GM12865 (cell line): ENCODE results near the gene SMIM8.

Experiments used
- DNase-seq: peaks from one replicate; pipeline ENCODE4 v3.0.0; 2010; ENCODE audit warnings: low read depth
- H3K4me3 ChIP-seq: 2 replicates; pipeline ENCODE4 v1.5.1; 2011; ENCODE audit warnings: mild to moderate bottlenecking, low read depth, low read length, control low read depth
- TF ChIP-seq, protein P1 (sequence below): IDR thresholded peaks from 2 replicates; pipeline ENCODE4 v1.5.1; 2011; ENCODE audit warnings: low read length, control low read depth, low read depth, inconsistent platforms; ENCODE audit not compliant: insufficient read depth; ENCODE audit errors: missing control alignments

Gene SMIM8

DNA sequence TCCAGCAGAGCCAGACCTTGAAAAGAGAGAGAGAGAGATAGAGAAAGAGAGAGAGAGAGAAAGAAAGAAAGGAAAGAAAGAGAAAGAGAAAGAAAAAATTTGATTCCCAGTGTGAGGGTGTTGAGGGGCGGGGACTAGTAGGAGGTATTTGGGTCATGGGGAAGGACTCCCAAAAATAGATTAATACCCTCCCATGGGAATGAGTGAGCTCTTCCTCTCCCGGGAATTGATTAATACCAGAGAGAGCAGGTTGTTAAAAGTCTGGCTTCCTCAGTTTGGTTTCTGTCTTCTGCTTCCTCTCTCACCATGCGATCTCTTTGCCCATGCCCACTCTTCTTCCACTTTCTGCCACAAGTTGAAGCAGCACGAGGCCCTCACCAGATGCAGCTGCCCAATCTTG is 56.6 kb downstream of the SMIM8 start:
- peak; percentile 14 for DNase-seq

DNA sequence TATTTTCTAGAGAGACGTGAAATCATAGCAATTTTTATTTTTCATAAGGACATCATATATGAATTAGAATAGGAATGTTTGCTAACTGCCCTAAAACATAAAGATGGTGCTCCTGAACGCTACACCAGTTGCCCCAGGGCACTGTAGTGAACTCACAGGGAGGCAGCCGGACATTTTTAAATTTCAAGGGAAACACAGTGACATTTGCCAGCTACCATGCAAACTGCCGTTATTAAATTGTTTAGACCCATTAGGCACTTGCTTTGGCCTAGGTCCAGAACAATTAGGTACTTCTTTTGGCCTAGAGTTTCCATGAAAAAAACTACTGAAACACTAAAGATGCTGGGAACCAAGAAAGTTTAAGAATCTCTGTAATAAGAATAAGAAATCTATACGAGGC is 60.5 kb downstream of the SMIM8 start:
- H3K4me3 ChIP-seq = no peak overlapping the region
- no peak for DNase-seq
- TF ChIP-seq, protein P1, sequence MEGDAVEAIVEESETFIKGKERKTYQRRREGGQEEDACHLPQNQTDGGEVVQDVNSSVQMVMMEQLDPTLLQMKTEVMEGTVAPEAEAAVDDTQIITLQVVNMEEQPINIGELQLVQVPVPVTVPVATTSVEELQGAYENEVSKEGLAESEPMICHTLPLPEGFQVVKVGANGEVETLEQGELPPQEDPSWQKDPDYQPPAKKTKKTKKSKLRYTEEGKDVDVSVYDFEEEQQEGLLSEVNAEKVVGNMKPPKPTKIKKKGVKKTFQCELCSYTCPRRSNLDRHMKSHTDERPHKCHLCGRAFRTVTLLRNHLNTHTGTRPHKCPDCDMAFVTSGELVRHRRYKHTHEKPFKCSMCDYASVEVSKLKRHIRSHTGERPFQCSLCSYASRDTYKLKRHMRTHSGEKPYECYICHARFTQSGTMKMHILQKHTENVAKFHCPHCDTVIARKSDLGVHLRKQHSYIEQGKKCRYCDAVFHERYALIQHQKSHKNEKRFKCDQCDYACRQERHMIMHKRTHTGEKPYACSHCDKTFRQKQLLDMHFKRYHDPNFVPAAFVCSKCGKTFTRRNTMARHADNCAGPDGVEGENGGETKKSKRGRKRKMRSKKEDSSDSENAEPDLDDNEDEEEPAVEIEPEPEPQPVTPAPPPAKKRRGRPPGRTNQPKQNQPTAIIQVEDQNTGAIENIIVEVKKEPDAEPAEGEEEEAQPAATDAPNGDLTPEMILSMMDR = no peak

More for the DNA sequence above, 56.6 kb downstream of the SMIM8 start:
- TF ChIP-seq, protein P1 = no peak
- no peak overlapping the region for H3K4me3 ChIP-seq

DNA sequence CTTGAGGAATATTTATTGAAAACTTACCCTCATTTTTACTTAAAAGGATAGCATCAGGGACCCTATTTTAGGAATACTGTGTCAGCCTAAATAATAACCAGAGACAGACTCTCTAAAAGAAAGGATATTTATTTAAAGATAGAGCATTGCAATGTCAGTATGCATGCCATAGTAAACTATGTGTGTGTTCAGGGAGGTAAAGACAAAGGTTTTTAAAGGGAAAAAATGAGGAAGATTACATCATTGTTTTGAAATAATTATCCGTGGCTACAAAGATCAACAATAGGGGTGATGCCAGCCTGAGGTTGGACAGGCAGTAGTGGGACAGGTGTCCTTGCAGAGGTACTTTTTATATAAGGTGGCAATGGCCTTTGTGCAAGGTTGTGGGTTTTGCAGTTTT is 61.6 kb downstream of the SMIM8 start:
- TF ChIP-seq, protein P1 = no peak
- no peak for DNase-seq
- no peak overlapping the region for H3K4me3 ChIP-seq

DNA sequence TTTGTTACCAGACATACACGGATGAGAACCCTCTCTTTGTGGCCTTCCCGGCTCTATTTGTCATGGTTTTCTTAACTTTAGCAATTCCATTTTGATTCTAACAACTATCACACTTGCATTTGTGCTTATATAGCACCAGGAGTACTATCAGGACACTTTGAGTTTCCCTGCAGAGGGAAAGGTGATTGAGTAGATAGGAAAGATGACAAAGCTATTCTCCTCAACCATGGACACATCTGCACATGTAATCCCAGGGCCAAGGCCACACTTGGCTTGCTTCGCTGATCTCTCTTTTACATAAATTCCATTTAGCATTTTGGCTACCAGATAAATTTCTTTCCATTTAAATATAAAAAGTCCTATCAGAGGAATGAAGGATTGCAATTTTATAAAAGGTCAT is 62.1 kb downstream of the SMIM8 start:
- H3K4me3 ChIP-seq = no peak overlapping the region
- TF ChIP-seq, protein P1 = no peak
- DNase-seq = no peak

DNA sequence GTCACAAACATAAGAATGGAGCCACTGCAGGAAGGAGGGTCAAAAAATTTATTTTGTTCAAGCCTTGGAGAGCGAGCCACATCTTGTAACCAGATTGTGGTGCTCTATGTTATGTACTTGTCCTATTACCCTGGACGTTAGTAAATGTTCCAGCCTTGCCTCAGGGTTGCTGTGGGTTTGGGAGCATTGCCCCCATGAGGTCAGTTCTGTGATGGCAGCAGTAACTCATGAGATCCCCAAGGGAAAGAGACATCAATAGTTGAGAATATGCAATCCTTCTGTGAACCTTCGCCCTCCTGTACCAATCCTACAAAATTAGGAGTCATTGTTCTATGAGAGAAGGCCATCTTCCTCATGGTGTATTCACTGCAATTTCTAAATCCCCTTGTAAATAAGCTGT is 68.9 kb downstream of the SMIM8 start:
- DNase-seq = peak; percentile 58
- TF ChIP-seq, protein P1 = peak; percentile 57
- H3K4me3 ChIP-seq = no peak overlapping the region
